Ammon's horn (tissue), 1 donor: ENCODE data around the gene BCAN.

Source experiments
- DNase-seq: peaks from one replicate; pipeline ENCODE4 v3.0.0-alpha.2; 2016; ENCODE audit warnings: low spot score

BCAN gene

DNA sequence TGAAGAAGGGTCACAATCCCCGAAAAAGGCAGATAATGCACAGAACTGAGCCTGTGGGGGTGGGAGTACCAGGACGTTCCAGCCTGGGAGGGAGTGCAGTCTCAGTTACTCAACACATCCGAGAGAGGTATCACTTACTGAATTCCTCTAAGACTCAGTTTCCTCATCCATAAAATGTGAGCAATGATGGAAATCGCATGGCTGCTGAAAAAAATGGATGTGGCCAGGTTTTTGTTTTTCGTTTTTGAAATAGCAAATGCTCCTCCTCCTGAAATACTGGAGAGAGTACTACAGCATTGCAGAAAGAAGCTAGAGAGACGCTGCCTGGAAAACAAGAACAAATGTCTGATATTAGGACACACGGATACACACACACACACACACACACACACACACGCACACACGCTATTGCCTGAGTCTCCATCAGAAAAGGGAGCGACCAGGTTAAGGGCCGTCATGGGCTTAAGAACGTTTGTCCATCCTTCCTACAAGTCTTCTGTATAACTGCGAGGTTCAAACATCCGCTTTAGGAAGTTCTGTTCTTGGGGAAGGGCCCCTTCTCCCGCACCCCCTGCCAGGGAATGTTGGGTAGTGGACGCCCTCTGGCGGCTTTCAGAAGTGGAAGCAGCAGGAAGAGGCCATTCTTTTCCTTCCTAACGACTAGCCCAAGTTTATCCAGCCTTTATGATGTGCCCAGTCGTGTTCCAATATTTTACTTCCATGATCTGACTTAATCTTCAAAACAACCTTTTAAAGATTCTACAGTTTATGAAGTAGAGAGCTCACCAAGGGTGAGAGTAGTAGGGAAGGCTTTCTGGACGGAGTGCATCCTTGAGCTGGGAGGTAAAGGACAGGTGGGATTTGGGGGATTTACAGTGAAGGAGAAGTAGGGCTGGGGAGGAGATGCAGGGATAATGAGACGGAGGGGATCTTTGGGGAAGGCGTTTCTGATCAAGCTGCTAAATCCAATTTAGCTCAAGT is 36.0 kb downstream of the BCAN start:
- peak; percentile 89 for DNase-seq

DNA sequence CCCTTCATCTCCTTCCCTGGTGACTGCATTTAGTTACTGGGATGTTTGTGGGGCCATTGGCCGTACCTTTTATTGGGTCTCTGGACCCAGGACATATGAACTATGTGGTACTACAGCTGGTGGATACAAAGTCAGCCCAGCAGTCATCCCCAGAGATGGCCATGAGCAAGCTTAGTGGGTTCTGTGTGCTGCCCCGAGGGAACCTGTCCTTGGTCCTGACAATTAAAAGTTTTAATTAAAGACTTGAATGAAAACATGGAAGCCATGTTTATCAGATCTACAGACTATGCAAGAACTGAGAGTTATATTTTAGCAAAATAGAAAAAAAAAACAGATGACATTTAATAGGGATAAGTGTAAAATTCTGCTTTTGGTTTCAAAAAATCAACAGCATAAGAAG is 38.1 kb downstream of the BCAN start:
- no peak for DNase-seq

DNA sequence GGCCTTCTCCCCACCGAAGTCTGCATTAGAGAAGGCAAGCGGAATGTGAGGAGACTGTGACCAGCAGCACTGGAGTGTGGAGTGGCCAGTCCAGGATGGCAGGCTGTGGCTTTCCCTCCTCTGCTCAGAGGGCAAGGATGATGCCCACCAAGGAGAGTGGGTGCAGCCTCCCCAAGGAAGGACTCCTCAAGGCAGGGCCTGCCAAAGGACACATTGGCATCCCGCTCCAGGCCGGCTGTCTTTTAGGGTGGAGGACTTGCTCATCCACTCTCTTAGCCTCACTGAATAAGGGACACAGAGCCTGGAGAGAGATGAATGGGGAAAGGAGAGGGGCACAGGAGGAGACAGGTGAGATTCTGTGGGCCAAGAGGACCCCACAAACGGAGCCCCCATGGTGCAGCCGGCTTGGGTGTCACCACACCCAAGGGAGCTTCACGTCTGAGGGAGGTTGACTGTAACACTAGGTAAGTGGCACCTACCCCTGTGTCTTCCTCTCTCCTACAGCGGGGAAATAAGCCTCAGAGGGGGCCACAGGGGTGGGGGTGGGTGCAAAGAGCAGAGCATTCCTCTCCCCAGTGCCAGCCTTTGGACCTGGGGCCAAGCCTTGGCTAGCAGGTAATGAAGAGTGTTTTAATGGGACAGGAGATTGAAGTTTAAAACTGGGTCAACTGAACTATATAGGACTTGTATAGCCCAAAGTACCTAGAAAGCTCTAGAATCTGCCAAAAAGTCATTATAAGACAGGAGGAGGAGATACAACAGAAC is 39.5 kb downstream of the BCAN start:
- no peak for DNase-seq

DNA sequence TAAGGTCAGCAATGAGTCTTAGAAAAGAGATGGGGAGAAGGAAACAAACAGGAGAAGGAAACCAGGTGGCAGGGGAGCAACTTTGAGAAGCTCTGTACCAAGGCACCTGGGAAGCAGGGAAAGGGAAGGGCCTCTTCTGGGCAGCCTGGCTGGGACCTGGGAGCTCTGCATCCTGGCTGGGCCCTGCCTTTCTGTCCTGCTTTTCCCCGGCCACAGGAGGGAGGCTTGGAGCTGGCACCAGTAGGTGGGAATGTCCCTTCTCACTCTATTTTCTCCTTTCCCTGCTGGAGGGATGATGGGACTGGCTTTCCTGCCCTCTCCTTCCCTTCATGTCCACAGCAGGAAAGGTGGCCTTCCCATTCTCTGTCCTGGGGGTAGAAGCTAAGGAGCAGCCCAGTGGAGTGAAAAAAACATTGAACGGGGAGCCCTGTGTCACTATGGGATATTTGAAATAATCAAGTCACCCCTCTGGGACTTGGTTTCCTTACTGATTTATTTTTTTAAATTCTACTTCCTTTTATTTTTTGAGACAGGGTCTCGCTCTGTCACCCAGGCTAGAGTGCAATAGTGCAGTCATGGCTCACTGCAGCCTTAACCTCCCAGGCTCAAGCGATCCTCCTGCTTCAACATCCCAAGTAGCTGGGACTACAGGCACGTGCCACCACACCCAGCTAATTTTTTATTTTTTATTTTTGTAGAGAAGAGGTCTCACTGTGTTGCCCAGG is 40.4 kb downstream of the BCAN start:
- DNase-seq, result no peak

DNA sequence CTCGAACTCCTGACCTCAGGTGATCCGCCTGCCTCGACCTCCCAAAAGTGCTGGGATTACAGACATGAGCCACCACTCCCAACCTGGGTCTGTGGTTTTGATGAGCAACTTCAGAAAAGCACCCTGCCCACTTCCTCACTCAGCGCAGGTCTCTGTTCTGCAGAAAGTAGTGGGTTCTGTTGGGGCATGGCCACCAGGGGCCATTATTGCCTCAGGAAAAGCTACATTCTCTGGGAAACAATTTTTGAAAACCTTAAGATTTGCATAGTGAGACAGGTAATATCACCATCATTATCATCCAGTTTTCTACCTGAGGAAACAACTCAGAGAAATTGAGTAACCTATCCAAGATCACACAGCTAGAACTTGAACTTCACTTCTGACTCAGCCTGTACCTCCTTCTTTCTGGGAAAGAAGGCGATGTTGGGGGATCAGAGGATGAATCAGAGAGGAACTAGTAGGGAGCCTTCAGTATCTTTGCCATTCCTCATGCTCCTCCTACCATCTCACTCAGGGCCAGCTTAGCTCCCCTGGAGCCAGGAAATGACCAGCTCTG is 42.4 kb downstream of the BCAN start:
- no peak for DNase-seq

DNA sequence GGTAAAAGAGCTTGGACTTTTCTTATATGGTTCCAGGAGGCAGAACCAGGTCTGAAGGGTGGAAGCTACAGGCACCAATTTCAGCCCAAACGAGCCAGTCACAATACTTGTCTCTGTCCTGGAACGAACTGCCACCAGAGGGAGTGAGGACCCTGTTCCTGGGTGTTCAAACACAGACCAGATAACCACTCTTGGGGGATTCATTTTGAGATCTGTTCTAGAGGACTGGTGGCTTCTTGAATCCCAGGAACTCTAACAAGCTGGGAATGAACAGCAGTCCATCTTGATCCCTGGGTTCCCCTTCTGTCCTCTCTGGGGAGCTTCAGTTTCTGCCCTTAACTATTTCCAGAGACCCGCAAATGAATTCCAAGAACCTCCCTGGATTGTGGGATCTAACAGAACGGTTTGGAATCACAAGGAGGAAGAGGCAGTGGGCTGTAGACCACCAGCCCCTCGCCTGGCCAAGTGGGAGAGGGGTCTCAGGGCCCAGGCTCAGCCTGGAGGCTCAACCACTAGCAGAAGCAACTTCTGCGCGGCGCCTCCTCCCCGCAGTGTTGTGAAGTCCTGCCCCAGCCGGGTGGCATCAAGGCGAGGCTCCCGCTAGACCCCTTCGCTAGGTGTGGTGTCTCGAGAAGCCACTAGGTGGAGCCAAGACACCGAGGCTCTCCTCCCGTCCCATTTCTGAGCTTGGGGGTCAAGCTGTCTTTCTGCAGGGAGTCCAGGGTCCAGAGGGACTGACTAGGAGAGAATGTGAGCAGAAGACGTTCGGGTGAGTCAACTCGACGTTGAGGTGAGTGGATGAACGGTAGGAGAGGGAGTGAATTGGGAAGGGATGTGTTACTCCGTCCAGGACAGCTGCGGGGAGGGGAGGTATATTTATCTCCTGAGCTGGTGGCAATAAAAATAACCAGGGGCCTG is 47.4 kb downstream of the BCAN start:
- peak; percentile 80 for DNase-seq

DNA sequence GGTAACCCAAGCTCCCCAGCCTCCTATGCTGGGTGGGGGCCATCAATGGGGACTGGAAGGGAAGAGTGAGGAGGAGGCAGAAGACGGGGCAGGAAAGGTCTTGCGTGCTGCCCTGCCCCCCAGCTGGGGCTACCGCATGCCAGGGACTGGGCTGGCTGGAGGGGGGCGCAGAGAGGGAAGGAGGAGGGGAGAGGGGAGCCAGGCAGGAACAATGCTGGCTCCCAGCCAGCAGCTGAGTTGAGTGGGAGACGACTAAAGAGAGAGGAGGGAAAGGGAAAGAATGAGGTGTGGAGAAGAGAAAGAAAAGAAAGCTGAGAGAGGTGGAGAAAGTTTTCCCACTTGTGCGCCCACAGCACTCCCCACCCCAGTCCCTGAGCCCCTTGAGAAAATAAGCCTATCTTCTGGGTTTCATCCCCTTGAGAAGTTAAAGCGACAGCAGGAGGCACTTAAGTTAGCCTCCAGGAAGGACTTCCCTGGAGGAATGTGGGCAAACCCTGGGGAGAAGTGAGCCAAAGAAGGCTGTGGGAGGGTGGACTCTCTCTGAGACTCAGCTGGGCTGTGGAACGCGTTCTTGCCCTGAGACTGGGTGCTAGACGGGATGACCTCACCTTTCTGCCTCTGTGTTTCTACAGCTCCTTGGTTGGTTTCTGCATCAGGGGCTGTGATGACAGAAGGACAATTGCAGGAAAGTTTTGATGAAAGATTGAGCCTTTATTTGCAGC is 48.2 kb downstream of the BCAN start:
- DNase-seq, result no peak

DNA sequence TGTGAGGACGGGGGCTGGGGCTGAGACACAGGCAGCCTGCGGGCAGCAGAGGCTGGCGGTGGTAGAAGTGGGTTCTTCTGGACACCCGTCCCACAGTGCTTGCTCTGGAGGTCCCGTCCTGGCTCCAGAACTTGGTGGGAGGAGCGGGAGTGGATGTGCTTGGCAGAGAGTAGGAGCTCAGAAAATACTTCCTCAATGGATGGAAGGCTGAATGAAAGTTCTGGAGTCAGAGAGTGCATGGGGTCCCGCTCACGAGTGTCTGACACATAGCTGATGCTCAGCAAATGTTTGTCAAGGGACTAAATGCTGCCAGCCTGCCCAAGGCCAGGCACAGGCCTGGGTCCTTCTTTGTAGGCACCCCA is 48.7 kb downstream of the BCAN start:
- DNase-seq, result no peak

DNA sequence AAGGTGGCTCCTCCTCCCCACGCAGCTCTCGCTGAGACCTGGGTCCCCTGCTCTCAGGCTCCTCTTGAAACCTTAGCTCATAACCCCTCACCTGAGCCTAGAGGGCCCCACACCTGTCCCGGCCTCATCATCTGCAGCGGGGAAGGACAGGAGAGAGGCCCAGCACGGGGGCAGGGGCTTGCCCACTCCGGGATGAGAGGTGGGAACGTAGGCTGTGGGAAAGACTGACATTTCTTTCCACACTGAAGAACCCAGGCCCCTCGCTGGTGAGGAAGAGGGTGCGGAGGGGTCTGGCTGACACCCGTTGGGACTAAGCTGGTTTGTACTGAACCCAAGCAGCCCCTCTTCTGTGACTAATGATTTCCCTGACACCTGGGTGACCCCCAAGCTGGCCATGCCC is 49.3 kb downstream of the BCAN start:
- no peak for DNase-seq

DNA sequence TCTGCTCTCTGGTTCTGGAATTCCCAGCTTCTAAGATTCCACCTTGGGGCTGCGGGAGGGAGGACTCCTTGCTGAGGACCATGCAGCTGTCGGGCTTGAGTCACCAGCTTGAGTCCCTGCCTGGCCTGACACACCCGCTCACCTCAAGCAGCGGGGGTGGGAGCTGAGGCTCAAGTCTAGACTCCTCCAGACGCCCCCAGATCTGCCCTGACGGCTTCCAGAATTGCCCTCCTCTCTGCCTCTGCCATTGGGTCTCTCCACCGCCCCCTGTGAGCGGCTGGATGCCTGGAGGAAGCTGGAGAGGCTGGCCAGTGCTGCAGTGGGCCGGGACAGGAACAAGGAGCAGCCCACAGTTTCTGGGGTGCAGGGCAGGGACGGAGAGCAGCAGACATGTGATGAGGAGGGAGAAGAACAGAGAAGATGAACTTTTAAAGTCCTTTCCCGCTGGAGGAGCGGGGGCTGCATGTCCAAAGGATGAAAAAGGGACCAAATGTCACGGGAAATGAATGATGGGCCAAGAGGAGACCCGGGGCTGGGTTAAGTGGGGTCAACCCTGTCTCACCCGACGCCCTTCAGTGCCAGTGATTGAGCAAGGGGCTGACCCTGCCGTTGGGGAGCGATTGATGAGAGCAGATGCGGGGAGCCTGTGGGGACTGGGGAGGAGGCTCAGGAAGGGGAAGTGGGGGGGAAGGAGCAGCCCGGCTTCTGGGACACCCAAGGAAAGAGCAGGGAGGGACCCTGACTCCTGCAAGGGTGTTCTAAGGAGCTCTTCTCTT is 49.9 kb downstream of the BCAN start:
- no peak for DNase-seq

DNA sequence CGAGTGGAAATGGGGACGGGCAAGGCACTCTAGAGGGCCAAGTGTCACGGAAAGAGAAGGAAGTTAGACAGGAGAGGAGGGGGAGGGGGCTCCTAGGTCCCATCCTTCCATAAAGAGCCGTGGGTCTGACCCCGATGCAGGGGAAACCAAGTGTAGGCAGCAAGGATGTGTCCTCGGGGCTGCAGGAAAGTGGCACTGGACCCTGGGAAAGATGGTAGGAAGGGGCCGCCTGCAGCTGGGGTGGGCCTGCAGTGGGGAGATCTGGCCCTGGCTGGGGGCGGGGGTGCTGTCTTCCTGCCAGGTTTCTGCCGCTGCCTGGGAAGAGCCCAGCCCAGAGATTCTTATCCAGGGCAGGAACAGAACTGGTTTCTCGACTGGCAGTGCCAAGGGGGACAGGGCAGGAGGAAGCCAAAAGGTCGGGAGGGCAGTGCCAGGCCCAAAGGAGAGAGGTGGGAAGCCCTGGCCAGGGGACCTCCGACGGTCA is 50.6 kb downstream of the BCAN start:
- no peak for DNase-seq

DNA sequence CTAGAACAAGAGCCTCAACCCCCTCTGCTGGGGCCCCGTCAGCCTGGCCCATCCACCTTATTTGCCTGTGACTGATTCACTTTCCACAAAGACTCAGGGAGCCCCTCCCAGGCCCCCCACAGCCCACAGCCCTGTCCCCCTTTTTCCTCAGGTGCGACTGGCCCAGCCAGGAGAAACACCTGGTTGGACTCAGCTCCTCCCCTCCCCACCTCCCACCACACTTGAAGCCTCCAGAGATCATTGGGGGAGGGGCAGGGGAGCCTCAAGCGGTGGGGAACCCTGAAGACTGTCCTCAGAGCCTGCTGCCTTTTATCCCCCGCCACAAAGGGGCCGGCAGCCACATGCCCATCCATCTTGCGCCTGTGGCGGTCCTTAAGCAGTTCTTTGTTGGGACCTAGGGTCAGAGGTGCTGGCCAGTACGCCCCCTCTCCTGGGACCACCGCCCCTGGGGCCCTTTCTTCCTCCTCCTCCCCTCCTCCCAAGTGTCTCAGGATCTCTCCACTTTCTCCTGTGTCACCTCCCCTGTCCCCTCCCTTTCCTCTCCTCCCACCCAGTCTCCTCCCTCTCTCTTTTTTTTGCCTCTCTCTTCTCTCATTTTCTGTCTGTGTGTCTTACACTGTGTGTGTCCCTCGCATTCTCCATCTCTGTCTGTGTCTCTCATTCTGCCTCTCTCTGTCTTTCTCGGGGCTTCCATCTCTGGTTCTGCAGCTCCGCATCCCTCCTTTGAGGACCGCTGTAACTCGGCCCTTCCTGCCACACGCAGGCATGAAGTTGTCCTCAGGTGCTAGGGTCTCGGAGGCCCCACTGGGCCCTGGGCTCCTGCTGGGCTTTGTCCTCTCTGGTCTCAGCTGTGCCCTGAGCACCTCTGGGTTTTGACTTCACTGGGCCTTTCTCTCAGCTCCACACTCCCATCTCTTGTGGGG is 51.3 kb downstream of the BCAN start:
- DNase-seq, result no peak

DNA sequence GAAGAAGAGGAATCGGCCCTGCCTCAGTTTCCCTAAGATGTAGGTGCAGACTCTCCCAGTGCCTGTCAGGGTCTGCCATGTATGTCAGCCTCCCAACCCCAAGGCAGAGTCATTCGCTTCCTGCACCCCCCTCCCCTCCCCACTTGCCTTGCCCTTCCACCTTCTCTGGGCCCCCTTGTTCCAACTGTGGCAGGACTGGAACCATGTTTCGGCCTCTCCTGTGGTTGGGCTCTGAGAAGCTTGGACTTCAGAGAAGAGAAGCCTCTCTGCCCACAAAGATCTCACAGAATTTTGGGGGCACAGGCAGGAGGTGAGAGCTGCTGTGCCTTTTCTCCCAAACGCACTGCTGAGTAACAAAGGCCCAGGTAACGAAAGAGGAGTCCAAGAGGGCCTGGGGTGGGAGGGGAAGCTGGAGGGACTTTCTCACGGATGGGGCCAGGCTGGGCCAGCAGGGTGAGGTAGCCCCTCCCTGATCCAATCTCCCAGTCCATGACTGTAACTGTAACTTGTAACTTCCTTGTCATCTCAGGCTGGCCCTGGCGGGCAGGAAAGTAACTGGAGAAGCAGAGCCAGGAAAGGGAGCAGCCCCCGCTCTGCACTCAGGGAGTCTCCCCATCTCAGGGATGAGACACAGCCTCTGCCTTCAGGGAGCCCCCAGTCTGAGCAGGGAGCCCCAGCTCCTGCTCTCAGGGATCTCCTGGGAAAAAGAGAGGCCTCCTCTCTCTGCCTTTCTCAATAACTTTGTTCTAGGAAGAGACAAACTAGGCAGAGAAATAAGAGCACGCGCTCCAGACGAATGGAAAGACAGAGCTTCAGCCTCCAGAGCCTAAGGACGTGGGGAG is 52.2 kb downstream of the BCAN start:
- no peak for DNase-seq

DNA sequence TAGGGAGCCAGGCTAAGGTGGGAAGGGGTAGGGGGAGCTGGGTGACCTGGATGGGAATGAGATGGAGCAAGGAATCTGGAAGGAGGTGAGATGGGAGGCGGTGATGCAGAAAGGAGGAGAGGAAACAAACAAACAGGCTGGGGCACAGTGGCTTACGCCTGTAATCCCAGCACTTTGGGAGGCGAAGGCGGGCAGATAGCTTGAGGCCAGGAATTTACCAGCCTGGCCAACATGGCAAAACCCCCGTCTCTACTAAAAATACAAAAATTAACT is 52.7 kb downstream of the BCAN start:
- DNase-seq, result no peak

DNA sequence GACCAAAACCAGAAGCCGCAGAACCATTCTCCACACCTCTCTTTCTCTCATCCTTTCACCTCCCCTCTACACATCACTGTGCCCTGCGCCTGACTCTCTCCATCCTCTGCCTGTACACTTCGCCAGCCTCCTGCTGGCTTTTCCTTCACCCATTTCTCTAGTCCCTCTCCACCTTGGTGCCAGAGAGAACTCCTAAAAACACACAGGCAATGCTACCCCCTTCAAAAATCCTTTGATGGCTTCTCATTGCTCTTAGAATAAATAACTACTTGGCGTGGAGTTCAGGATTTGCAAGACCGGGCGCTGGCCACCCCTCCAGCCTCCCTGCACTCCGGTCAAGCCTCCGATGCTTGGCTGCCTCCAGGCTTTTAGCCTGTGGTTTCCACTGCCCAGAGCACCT is 54.8 kb downstream of the BCAN start:
- no peak for DNase-seq

DNA sequence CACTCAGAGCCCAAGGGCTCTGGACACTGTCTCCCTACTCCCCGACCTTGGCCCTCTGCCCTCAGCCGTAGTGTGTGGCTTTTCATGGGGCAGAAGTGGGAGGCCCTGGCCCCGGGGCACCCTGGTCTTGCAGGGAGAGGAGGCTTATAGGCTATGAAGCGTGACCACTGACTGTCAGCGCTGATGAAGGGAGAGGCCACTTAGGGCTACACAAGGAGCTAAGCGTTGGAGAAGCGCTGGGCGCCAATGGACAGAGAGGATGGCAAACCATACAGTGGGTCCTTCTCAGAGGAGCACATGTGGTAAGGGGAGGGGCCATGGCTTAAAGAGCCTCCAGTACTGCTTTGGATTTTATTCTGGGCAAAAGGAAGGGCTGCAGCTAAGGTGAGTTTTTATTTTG is 55.6 kb downstream of the BCAN start:
- DNase-seq, result no peak

DNA sequence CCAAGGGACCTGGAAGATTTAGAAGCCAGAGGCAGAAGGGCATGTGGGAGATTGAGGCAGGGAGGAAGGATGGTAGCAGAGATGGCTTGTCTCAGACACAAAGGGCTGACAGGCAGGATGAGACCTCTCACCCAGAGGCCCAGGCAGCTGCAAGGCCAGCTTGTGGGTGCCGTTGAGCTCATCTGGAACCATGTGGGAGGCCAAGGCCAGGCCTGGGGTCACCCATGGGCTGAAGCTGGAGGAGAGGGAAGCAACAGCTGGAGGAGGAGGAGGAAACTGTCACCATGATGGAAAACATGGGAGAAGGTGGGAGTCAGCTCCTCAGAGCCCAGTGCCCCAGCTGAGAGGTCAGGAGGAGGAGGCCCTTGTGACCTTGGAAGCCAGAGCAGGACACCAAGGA is 57.1 kb downstream of the BCAN start:
- DNase-seq, result no peak
